NCI-H526 treated with DMSO at 0.1 percent for 48 hours (cell line): ENCODE measurements around the gene LIPK.
A peak's percentile ranks its signal among the peaks of the same experiment; 100 is the strongest.
"Not testable (repeated sequence)": the region's sequence is repeated elsewhere in the genome, so short reads cannot be mapped to it uniquely, and the experiment has no call there.

Experiments
- DNase-seq: peaks from one replicate; lab custom pipeline; 2025; lab: John Stamatoyannopoulos, UW

The LIPK gene, protein sequence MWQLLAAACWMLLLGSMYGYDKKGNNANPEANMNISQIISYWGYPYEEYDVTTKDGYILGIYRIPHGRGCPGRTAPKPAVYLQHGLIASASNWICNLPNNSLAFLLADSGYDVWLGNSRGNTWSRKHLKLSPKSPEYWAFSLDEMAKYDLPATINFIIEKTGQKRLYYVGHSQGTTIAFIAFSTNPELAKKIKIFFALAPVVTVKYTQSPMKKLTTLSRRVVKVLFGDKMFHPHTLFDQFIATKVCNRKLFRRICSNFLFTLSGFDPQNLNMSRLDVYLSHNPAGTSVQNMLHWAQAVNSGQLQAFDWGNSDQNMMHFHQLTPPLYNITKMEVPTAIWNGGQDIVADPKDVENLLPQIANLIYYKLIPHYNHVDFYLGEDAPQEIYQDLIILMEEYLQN

DNA sequence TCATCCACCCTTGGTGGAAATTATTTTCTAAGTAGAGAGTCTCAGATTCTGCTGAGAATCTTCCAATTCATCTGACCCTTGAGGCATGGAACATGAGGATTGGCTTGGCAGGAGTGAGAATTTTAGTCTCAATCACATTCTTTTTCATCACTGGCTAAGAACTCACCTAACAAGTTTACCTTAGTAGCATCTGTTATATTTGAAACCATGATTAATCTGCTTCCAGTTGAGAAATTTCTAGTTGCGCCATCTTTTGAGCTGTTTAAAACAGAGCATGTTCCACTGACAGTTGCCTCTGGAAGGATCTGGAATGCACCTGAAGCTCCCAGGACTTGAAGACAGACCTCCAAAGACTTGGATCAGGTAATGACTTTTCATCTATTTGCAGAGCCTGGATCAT, at the start of gene LIPK:
TSS of gene LIPK (plus strand) at position 292 of the 400 bp plus-strand sequence. CDS start 18,295 bp downstream, outside the sequence.
- DNase-seq: no peak

DNA sequence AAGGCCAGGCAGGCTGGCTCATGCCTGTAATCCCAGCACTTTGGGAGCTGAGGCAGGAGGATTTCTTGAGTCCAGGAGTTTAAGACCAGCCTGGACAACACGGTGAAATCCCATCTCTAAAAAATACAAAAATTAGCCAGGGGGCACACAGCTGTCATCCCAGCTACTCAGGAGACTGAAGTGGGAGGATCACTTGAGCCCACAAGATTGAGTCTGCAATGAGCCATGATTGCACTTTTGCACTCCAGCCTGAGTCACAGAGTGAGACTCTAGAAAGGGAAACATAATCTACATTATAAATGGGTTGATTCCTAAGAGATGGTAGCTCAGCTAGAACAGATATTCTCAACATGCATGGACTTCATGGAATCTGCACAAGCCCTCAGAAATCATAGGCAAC, 48.1 kb upstream of the LIPK start:
- no peak for DNase-seq

DNA sequence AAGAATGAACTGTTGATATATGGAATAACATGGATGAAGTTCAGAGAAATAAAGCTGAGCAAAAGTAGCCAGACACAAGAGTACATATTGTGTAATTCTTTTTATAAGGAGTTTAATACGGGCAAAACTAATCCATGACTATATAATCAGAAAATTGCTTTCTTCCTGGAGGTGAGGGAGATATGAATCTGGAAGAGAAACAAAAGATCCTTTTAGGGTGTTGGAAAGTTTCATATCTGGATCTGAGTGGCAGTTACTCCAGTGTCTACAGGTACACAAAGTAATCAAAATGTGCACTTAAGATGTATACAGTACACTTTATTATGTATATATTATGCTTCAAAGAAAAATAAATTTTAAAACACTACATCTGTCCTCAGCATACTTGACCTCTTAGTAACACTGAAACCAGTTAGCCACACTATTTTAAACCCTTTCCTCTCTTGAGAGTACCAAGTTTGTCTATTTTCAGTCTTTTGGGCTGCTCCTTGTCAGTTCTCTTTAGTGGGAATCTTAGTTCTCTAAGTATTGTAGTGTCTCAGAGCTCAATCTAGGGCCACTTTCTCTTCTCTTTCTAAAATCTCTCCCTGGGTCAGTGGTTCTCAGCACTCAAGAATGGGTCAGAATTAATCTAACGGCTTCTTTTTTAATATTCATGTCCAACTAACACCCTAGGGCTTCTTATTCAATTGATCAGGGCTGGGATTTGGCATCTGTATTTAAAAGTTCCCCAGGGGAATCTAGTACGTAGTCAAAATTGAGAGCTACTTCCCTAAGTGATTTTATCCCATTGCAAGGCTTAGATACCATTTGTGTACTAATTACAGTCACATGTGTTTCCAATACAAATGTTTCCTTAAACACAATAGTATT, 46.1 kb upstream of the LIPK start:
- DNase-seq: no peak

DNA sequence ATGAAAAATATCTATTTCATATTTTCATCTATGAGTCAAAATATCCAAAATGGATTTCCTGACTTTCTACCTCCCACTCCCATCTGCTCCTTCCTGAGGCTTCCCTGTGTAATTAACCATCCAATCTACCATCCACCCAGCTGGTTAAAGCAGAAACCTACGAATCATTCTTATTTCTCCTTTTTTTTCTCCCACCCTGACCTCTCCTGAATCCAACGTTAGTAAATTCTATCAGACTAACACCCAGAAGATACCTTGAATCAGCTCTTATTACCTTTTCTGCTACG, 45.5 kb upstream of the LIPK start:
- DNase-seq: no peak

DNA sequence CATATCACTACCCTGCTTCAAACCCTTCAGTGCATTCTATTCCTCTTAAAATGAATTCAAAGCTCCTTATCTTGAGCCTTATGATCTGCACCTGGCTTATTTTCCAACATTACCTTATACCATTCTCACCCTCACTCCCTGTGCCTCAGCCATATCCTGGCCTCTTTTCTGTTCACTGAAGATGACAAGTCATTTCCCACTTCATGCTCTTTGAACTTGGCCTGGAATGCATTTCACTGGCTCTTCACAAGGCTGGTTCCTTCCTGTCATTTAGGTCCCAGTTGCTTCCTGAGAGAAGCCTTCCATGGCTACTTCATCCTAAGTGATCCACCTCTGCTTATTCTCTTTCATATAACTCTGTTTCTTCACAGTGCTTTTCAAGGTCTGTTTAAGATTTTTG, 45.0 kb upstream of the LIPK start:
- no peak for DNase-seq

DNA sequence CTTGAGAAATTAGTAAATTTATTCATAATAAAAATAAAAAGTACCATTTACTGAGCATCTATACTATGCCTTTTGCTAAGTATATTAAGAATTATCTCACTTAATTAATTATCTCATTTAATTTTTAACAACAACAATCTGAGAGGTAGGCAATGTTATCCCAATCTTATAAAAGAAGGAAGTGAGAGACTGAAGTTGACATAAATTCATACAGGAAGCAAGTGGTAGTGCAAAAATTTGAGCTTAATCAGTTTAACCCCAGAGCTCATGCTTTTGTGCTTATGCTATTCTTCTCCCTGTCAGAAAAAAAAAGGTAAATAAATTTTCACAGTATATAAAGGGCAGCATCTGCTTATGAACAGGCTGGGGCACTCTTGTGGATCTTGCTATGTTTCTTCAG, 44.5 kb upstream of the LIPK start:
- DNase-seq: no peak

DNA sequence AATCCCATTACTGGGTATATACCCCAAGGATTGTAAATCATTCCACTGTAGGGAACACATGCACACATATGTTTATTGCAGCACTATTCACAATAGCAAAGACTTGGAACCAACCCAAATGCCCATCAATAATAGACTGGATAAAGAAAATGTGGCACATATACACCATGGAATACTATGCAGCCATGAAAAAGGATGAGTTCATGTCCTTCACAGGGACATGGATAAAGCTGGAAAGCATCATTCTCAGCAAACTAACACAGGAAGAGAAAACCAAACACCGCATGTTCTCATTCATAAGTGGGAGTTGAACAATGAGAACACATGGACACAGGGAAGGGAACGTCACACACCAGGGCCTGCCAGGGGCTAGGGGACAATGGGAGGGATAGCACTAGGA, 42.9 kb upstream of the LIPK start:
- DNase-seq: not testable (repeated sequence)

DNA sequence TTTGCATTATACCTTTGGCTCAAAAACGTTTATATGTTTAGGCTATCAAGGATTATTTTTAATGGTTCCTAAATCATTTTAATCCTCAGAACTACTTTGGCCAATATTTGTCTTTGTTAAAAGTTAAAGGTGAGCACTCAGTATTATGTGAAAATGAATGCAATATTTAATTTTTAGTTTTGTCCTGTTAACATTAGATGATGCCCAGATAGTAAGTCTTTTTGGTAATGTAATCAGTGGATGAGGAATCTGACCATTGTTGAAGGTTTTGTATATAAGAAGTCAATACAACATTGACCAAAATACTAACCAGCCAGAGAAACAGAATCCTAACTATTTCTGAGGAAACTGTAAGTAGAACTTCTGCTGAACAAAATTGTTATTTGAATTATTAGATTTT, 41.9 kb upstream of the LIPK start, which contains the start of gene LIPF:
TSS of gene LIPF (plus strand) at position 301 of the 400 bp plus-strand sequence. CDS start 2,856 bp downstream, outside the sequence.
- no peak for DNase-seq

DNA sequence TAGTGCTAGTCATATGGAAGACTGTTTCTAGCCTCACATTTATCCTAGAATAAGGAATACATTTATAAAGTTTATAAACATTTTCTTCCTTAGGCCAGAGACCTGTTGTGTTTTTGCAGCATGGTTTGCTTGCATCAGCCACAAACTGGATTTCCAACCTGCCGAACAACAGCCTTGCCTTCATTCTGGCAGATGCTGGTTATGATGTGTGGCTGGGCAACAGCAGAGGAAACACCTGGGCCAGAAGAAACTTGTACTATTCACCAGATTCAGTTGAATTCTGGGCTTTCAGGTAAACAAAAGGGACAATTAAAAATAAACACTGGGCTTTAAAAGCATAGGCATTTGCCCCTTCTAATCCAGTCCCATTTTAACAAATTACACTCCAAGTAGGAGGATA, 37.6 kb upstream of the LIPK start:
- no peak for DNase-seq

DNA sequence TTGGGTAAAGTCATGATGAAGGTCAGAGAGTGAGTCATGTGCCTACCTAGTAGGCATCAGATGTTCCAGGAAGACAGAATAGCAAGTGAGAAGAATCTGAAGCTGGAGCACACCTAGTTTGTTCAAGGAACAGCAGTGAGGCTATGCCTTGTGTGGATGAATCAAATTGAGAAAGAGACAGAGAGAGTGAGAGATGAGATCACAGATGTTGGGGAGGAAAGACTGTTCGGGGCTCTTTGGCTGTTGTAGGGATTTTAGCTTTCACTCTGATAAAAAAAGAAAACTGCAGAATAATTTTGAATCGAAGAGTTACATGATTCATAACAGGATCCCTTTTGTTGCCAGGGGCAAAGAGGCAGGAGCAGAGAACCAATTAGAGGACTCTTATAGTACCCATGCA, 35.6 kb upstream of the LIPK start:
- DNase-seq: no peak

DNA sequence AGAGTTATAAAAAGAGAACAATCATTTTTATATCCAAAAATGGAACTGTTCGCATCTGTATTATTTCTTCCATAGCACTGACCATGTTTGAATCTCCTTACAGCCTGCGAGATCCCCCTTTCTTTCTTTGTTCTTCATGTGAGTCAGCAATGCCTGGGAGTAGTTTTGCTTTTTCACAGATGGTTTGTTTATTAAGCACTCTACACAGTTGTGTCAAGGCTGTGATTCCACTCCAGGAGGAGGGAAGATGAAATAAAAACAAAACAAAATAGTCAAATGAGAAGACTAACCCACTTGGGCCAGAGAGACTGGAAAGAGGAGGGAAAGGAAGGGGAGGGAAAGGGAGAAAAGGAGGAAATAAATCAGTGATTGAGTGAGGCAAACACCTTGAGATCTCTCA, 34.0 kb upstream of the LIPK start:
- DNase-seq: no peak

DNA sequence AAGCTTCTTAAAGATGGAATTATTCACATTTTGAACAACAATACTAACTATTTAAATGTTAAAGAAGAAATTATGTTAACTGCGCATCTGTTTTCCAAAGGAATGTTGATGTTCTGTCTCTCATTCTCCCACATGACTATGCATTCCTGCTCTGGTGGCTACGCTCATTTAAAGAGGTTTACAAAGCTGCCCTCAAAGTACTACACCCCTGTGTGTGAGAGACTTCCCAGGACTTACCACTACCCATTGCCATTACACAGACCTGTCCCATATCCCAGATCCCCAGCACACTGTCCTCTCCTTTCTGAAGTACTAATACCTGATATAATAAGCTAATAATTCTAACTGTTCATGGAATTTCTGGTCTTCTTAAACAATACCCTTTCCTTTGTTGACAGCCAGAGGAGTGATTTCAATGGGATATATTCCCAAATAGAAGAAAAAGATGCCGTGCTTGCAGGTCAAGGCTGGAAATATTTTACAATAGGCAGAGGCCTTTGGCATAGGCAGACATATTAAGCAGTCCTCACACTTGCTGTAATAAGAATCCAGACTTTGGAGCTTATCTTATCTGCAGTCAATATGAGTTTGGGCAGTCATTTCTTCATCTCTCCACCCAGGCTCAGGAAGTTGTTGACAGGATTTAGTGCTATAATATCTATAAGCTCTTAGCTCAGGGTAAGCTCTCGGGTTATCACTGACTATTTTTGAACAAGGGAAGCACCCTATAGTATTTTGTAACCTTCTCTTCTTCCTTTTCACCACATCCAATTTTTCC, 29.6 kb upstream of the LIPK start:
- DNase-seq: no peak

DNA sequence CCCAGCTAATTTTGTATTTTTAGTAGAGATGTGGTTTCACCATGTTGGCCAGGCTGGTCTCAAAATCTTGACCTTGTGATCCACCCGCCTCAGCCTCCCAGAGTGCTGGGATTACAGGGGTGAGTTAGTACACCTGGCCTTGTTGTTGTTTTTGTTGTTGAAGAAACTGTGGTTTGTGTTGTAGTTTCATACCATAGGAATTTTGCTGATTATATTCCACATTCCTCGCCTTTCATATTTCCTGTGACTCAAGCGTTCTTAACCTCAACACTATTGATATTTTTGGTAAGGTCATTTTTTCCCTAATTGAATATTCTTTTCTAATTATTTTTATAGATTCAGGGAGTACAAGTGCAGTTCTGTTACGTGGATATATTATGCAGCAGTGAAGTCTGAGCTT, 25.1 kb upstream of the LIPK start:
- no peak for DNase-seq

DNA sequence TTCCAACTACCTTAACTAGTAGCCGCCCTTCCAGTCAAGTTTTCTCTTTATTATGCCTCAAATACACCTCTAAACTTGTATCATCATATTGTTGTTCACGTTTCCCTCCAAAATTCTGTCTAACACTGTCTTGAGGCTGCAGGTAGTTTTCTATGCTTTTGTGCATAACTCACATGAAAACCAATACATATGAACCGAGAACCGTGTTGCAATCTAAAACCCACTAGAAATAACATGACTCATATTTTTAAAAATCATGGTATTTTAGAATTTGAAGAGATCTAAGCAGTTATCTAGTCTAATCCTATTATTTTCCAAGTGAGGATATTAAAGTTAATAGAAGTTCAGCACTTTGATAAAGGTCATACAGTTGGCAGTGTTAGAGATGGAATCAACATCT, 23.6 kb upstream of the LIPK start:
- no peak for DNase-seq

DNA sequence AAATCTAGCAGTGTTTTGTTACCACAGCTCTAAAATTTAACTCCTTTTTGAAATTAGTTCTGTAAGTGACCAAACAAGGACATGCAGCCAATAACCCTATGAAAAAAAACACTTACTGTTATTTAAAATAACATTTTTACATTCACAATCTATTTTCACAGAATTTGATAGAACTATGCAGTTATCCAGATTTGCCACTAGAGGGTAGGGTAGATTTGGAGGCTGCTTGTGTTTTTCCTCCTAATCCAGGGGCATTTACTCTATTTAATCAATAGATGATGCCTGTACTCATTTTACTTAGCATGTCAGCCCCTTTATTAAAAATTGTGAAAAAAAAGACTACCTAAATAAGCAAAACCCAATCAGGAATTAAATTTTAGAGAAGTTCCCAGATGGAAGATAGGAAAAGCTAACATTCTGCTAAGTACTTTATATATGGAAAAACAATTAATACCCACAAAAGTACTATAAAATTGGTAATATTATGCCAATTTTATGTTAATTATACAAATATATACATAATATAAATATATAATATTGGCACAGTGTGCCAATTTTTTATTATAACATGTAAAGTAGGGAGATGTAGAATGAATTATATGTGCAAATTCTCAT, 18.1 kb upstream of the LIPK start:
- peak; percentile 18 for DNase-seq

DNA sequence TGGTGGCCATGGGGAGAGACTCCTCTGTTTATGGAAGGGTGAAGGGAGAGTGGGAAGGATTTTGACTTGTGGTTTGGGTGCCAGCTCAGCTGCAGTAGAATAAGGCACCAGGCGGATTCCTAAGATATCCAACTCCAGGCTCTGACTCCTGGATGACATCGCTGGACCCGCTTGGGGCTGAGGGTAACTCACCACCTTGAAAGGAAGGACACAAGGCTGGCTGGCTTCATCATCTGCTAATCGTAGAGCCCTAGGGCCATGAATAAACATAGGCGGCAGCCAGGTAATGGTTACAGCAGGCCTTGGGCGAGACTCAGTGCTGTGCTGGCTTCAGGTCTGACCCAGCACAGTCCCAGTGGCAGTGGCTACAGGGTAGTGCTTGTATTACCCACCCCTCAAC, 16.7 kb upstream of the LIPK start:
- no peak for DNase-seq

DNA sequence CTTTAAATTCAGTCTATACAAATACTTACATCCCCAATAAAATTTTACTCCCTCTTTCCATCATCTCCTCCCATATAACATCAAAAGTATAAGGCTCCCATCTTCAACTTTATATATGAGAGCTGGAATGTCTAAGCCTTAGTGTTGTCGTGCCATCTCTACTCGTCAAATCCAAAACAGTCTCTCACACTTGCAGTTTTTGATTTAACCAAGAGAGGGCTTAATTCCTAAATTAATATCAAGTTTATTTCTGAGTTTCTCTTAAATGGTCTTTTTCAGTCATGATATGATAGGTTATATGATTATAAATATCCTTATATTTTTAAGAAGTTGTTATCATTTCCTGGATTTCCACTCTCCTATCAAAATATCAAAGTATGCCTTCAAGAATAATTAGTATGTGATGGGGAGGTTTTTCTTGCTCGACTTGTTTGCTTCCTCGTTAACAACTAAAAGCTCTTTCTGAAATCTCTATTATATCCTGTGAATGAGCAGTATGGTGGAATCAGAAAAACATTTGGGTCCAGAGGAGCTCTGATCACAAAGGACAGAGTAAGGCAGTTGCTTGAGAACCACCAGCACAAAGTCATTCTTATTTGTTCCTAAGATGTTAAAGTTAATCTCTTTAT, 12.5 kb upstream of the LIPK start:
- DNase-seq: no peak

DNA sequence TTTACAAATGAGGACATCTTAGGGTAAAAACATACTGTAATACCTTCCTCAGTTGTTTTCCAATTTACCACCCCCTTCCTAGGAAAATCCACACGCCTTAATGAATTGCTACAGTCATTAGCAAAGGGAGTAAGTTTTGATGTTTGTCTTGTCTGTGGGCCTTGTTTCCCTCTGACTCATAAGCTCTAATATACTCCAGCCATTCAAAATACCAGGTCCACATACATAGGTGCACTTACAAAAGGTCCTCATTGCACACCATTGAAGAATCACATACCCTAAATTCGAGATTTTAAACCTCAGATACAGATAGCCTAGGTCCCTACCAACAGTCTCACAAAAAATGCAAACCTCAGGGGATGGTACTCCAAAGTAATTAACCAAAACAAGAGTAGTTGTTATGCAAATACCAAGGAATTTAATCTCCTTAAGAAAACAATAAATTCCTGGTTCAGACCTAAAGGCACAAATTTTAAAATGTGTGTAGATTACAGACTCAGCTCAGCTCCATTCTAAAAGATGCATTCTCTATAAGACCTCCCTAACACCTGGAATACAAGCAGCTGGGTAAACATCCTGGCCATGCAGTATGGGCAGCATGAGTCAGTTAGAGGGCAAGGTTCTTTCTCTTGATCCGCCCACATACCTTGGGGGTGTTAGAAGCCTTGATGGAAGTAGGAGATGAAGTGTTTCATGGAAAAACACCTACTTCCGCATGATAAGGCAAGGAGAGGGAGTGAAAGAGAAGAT, 3.0 kb upstream of the LIPK start:
- DNase-seq: peak; percentile 39

DNA sequence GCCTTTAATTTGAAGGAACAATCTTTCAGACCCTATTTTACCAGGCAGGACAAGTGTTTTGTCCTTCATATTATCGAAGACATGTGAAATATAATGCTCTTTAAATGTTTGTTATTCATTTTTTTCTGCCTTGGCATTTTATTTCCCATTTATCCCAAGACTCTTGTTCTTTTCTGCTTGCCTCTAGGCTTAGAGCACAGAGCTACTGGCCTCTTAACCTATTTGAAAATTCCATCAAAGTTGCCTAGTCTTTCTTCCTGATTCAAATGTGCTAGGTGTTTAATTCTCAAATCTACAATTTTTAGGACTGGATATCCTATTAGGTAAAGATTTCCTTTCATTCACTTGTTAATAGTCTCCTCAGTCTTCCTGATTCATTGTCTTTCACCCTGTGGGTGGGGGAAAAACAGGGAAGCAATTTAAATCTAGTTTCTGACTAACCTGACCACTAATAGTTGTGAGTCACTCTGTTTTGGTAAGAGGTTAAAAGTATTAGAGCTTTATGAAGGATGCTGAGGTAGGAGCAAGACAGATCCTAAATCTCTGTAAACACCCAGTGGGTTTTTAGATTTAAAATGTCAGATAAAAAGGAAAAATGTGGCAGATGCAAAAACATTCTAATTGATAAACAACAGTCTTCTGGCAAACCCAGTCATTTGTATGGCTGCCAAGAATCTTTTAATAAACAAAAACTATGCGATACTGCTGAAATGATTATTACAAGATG, 1.5 kb downstream of the LIPK start:
- DNase-seq: no peak

DNA sequence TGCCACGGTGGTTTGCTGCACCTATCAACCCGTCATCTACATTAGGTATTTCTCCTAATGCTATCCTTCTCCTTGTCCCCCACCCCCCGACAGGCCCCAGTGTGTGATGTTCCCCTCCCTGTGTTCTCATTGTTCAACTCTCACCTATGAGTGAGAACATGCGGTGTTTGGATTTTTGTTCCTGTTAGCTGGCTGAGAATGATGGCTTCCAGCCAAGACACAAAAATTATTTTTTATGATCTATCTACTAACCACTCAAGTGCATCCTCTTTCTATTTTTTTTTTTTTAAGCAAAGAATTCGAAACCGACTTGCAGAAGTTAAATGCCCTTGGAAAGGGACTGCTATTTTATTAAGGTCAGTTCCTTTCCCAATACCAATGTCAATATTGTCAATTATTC, 3.3 kb downstream of the LIPK start:
- not testable (repeated sequence) for DNase-seq
